GM23338 (cell line): ENCODE measurements around the gene MAD1L1. TPM values are rescaled to one million over a fixed set of nuclear protein-coding genes. Genes with fewer than 3 reads are reported as not detected.

Source experiments
- ATAC-seq: fragments of 200-7000 bp; cut with Tn5 transposase; 3 replicates; pipeline ENCODE4 v1.9.1; 2020
- DNase-seq: peaks from one replicate; pipeline ENCODE4 v3.0.0-alpha.2; 2015; ENCODE audit warnings: low spot score
- H2AFZ ChIP-seq: fragments of 200-600 bp; sonication (generic); 2 replicates; pipeline ENCODE4 v1.8.0; 2016; ENCODE audit warnings: antibody characterized with exemption, mild to moderate bottlenecking, moderate library complexity
- H3F3A ChIP-seq: fragments of 200-600 bp; sonication (generic); replicated peaks from 2 replicates; pipeline ENCODE4 v1.8.0; 2017; ENCODE audit warnings: antibody characterized with exemption, mixed run types, low read depth
- H3K27ac ChIP-seq: fragments of 200-600 bp; sonication (generic); 2 replicates; pipeline ENCODE4 v1.6.1; 2016; ENCODE audit warnings: low read depth
- H3K27me3 ChIP-seq: fragments of 200-600 bp; sonication (generic); 2 replicates; pipeline ENCODE4 v1.8.0; 2016; ENCODE audit warnings: mild to moderate bottlenecking, mixed run types, moderate library complexity; ENCODE audit not compliant: insufficient read depth
- H3K36me3 ChIP-seq: fragments of 200-600 bp; sonication (generic); 2 replicates; pipeline ENCODE4 v1.8.0; 2016; ENCODE audit warnings: mild to moderate bottlenecking; ENCODE audit not compliant: insufficient read depth
- H3K4me1 ChIP-seq: fragments of 200-600 bp; sonication (generic); 2 replicates; pipeline ENCODE4 v1.8.0; 2016; ENCODE audit warnings: mild to moderate bottlenecking, moderate library complexity; ENCODE audit not compliant: insufficient read depth
- H3K4me2 ChIP-seq: fragments of 200-600 bp; sonication (generic); 2 replicates; pipeline ENCODE4 v1.7.1; 2017; ENCODE audit warnings: mixed run types
- H3K4me3 ChIP-seq: fragments of 200-600 bp; sonication (generic); 2 replicates; pipeline ENCODE4 v1.6.1; 2016; ENCODE audit warnings: mixed run types
- H3K79me2 ChIP-seq: fragments of 200-600 bp; sonication (generic); replicated peaks from 2 replicates; pipeline ENCODE4 v1.8.0; 2017; ENCODE audit warnings: mild to moderate bottlenecking; ENCODE audit not compliant: insufficient read depth
- H3K9me2 ChIP-seq: fragments of 200-600 bp; sonication (generic); 2 replicates; pipeline ENCODE4 v1.8.0; 2017; ENCODE audit not compliant: insufficient read depth
- H4K20me1 ChIP-seq: fragments of 200-600 bp; sonication (generic); replicated peaks from 2 replicates; pipeline ENCODE4 v1.8.0; 2017; ENCODE audit warnings: mild to moderate bottlenecking; ENCODE audit not compliant: insufficient read depth
- H3K27ac Mint-ChIP-seq: 2 replicates; pipeline ENCODE4 v1.8.0; 2020; ENCODE audit warnings: inconsistent platforms, mild to moderate bottlenecking, moderate library complexity, mixed read lengths
- H3K27me3 Mint-ChIP-seq: 3 replicates; pipeline ENCODE4 v1.8.0; 2022; ENCODE audit warnings: low read depth, mild to moderate bottlenecking, moderate library complexity, mixed read lengths, inconsistent platforms; ENCODE audit not compliant: insufficient read depth, poor library complexity
- H3K36me3 Mint-ChIP-seq: 3 replicates; pipeline ENCODE4 v1.8.0; 2021; ENCODE audit warnings: low read depth, mild to moderate bottlenecking, inconsistent platforms, moderate library complexity, mixed read lengths
- H3K4me1 Mint-ChIP-seq: 3 replicates; pipeline ENCODE4 v1.8.0; 2020; ENCODE audit warnings: mild to moderate bottlenecking, inconsistent platforms, mixed read lengths
- H3K4me3 Mint-ChIP-seq: 3 replicates; pipeline ENCODE4 v1.8.0; 2021; ENCODE audit warnings: moderate library complexity, mild to moderate bottlenecking, inconsistent platforms, mixed read lengths
- H3K9me3 Mint-ChIP-seq: 3 replicates; pipeline ENCODE4 v1.8.0; 2020; ENCODE audit warnings: moderate library complexity, mild to moderate bottlenecking, inconsistent platforms, mixed read lengths
- CREB1 ChIP-seq: fragments of 250-450 bp; sonication (Bioruptor Pico); IDR thresholded peaks from 2 replicates; pipeline ENCODE4 v1.5.0; 2020; ENCODE audit warnings: low read depth, mild to moderate bottlenecking, moderate library complexity
- EZH2 ChIP-seq: fragments of 200-600 bp; sonication (generic); IDR thresholded peaks from one replicate; pipeline ENCODE4 v1.8.0; 2017; ENCODE audit warnings: antibody characterized with exemption, mild to moderate bottlenecking, low read depth; ENCODE audit not compliant: unreplicated experiment
- EZH2phosphoT487 ChIP-seq: fragments of 200-600 bp; sonication (generic); IDR thresholded peaks from one replicate; pipeline ENCODE4 v1.8.1; 2018; ENCODE audit warnings: antibody characterized with exemption; ENCODE audit not compliant: unreplicated experiment
- JUNB ChIP-seq: IDR thresholded peaks from one replicate; pipeline ENCODE4 v1.6.1; 2016; ENCODE audit warnings: antibody characterized with exemption; ENCODE audit not compliant: unreplicated experiment
- NANOG ChIP-seq: IDR thresholded peaks from 2 replicates; pipeline ENCODE4 v1.6.1; 2016; ENCODE audit warnings: antibody characterized with exemption, borderline replicate concordance
- POLR2AphosphoS5 ChIP-seq: IDR thresholded peaks from 2 replicates; pipeline ENCODE4 v1.6.1; 2016; ENCODE audit warnings: antibody characterized with exemption, low read depth
- STAT1 ChIP-seq: IDR thresholded peaks from one replicate; pipeline ENCODE4 v1.6.1; 2016; ENCODE audit warnings: antibody characterized with exemption; ENCODE audit not compliant: unreplicated experiment
- ZNF114 ChIP-seq: fragments of 250-450 bp; sonication (Bioruptor Pico); IDR thresholded peaks from 2 replicates; pipeline ENCODE4 v1.5.0; 2020; ENCODE audit warnings: mild to moderate bottlenecking, moderate library complexity
- ZNF331 ChIP-seq: fragments of 250-450 bp; sonication (Bioruptor Pico); IDR thresholded peaks from 2 replicates; pipeline ENCODE4 v1.5.0; 2020; ENCODE audit warnings: low read depth, mild to moderate bottlenecking, moderate library complexity
- polyA plus RNA-seq: library from polyadenylated mRNA; unstranded; fragments of >200 nt; fragmentation: Nextera tagmentation; extraction: Ambion mirVana; gene quantifications from 2 replicates; pipeline ENCODE4 v1.2.1, GENCODE V29; 2016
- total RNA-seq: library from RNA; depleted of rRNA; stranded (reverse); fragments of >200 nt; shearing (Covaris generic); gene quantifications from 2 replicates; pipeline ENCODE4 v1.2.3, GENCODE V29; 2014
- TF ChIP-seq, protein P1 (sequence below), 2 experiments: fragments of 200-600 bp in 1 of 2; sonication (generic) in 1 of 2; conservative IDR thresholded peaks; 2 replicates each; pipeline versions ENCODE4 v1.5.1 to v1.6.1; 2016 to 2017; ENCODE audit warnings: antibody characterized with exemption in 2 of 2, low read depth in 2 of 2, mild to moderate bottlenecking in 2 of 2, moderate library complexity in 1 of 2
- TF ChIP-seq, protein P2 (sequence below): IDR thresholded peaks from one replicate; pipeline ENCODE4 v1.6.1; 2018; ENCODE audit warnings: antibody characterized with exemption; ENCODE audit not compliant: unreplicated experiment
- TF ChIP-seq, protein P3 (sequence below): fragments of 250-450 bp; sonication (Bioruptor Pico); IDR thresholded peaks from 2 replicates; pipeline ENCODE4 v1.5.0; 2020; ENCODE audit warnings: mild to moderate bottlenecking, moderate library complexity
- TF ChIP-seq, protein P4 (sequence below): IDR thresholded peaks from 2 replicates; pipeline ENCODE4 v1.6.1; 2016; ENCODE audit warnings: antibody characterized with exemption

MAD1L1 gene
- total and polyA plus RNA-seq, 2 experiments from 2014 or later: 40.3 to 59.3 TPM

DNA sequence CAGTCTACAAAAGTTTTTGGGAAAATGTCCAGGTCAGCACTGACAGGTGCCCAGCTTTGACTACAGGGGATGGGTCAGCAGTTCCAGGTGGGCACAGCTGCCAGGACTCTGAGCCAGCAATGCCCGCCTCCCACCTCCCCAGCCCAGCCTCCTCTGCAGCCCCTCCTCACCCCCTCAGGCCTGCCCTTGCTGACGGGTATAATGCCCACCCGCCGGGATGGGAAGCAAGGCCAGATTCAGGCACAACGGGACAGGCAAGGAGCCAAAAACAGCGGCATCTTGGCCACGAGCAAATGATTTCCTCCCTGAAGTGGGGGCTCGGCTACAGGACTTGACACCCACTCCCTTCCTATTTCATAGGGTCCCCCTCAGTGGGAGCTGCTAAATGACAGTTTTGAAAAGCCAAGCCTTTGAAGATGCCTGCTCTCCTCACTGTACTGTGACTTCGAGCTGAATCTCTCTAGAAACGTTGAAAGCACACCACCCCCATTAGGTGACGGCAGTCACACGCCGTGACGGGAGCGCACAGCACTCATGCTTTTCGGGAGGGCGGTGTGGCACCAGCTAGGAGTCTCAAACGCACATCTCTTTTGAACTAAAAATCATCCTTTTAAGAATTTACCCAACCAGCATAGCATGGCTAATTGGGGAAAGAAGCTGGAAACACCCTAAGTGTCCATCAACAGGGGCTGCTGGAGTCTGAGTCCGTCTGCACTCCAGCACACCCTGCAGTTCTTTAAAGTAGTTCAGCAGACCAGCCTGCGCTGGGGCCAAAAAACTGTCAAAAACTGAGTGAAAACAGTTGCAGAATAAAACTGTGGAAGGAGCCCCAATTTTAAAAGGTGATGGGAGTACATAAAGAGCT is 29.6 kb downstream of the MAD1L1 start:
- no peak overlapping the region for H2AFZ ChIP-seq
- H3K79me2 ChIP-seq: peaks cover 14% of the 10 kb centered on the region; the same call in 1 of the 2 replicates
- no peaks in the 10 kb centered on the region for H3K9me3 Mint-ChIP-seq
- no peaks in the 10 kb centered on the region; the same call in 2 of the 3 replicates for H3K4me1 Mint-ChIP-seq
- no peak overlapping the region; the same call in 1 of the 2 replicates for H3K27ac Mint-ChIP-seq
- H3K4me2 ChIP-seq: no peak overlapping the region
- H3K4me1 ChIP-seq: no peaks in the 10 kb centered on the region
- DNase-seq (no peak), ATAC-seq (no peak)
- no peak overlapping the region for H3K4me3 ChIP-seq
- no peaks in the 10 kb centered on the region for H3K27me3 ChIP-seq
- H3K27ac ChIP-seq: no peak overlapping the region
- H3K36me3 ChIP-seq: no peaks in the 10 kb centered on the region; the same call in 1 of the 2 replicates
- peaks cover 10% of the 10 kb centered on the region; the same call in 1 of the 2 replicates for H4K20me1 ChIP-seq
- no peaks in the 10 kb centered on the region for H3K9me2 ChIP-seq
- peaks cover 12% of the 10 kb centered on the region for H3K27me3 Mint-ChIP-seq
- TF ChIP-seq, protein P1, sequence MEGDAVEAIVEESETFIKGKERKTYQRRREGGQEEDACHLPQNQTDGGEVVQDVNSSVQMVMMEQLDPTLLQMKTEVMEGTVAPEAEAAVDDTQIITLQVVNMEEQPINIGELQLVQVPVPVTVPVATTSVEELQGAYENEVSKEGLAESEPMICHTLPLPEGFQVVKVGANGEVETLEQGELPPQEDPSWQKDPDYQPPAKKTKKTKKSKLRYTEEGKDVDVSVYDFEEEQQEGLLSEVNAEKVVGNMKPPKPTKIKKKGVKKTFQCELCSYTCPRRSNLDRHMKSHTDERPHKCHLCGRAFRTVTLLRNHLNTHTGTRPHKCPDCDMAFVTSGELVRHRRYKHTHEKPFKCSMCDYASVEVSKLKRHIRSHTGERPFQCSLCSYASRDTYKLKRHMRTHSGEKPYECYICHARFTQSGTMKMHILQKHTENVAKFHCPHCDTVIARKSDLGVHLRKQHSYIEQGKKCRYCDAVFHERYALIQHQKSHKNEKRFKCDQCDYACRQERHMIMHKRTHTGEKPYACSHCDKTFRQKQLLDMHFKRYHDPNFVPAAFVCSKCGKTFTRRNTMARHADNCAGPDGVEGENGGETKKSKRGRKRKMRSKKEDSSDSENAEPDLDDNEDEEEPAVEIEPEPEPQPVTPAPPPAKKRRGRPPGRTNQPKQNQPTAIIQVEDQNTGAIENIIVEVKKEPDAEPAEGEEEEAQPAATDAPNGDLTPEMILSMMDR (conservative IDR thresholded peaks at IDR 0.05; ENCODE audit: low read depth in 2 of 2): no peak
- no peak for TF ChIP-seq POLR2AphosphoS5
- no peak for TF ChIP-seq CREB1 (CRISPR knock-in tag)
- TF ChIP-seq, protein P2, sequence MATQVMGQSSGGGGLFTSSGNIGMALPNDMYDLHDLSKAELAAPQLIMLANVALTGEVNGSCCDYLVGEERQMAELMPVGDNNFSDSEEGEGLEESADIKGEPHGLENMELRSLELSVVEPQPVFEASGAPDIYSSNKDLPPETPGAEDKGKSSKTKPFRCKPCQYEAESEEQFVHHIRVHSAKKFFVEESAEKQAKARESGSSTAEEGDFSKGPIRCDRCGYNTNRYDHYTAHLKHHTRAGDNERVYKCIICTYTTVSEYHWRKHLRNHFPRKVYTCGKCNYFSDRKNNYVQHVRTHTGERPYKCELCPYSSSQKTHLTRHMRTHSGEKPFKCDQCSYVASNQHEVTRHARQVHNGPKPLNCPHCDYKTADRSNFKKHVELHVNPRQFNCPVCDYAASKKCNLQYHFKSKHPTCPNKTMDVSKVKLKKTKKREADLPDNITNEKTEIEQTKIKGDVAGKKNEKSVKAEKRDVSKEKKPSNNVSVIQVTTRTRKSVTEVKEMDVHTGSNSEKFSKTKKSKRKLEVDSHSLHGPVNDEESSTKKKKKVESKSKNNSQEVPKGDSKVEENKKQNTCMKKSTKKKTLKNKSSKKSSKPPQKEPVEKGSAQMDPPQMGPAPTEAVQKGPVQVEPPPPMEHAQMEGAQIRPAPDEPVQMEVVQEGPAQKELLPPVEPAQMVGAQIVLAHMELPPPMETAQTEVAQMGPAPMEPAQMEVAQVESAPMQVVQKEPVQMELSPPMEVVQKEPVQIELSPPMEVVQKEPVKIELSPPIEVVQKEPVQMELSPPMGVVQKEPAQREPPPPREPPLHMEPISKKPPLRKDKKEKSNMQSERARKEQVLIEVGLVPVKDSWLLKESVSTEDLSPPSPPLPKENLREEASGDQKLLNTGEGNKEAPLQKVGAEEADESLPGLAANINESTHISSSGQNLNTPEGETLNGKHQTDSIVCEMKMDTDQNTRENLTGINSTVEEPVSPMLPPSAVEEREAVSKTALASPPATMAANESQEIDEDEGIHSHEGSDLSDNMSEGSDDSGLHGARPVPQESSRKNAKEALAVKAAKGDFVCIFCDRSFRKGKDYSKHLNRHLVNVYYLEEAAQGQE: no peak
- TF ChIP-seq EZH2phosphoT487: no peak
- no peak for TF ChIP-seq ZNF331 (CRISPR knock-in tag)
- TF ChIP-seq, protein P3, sequence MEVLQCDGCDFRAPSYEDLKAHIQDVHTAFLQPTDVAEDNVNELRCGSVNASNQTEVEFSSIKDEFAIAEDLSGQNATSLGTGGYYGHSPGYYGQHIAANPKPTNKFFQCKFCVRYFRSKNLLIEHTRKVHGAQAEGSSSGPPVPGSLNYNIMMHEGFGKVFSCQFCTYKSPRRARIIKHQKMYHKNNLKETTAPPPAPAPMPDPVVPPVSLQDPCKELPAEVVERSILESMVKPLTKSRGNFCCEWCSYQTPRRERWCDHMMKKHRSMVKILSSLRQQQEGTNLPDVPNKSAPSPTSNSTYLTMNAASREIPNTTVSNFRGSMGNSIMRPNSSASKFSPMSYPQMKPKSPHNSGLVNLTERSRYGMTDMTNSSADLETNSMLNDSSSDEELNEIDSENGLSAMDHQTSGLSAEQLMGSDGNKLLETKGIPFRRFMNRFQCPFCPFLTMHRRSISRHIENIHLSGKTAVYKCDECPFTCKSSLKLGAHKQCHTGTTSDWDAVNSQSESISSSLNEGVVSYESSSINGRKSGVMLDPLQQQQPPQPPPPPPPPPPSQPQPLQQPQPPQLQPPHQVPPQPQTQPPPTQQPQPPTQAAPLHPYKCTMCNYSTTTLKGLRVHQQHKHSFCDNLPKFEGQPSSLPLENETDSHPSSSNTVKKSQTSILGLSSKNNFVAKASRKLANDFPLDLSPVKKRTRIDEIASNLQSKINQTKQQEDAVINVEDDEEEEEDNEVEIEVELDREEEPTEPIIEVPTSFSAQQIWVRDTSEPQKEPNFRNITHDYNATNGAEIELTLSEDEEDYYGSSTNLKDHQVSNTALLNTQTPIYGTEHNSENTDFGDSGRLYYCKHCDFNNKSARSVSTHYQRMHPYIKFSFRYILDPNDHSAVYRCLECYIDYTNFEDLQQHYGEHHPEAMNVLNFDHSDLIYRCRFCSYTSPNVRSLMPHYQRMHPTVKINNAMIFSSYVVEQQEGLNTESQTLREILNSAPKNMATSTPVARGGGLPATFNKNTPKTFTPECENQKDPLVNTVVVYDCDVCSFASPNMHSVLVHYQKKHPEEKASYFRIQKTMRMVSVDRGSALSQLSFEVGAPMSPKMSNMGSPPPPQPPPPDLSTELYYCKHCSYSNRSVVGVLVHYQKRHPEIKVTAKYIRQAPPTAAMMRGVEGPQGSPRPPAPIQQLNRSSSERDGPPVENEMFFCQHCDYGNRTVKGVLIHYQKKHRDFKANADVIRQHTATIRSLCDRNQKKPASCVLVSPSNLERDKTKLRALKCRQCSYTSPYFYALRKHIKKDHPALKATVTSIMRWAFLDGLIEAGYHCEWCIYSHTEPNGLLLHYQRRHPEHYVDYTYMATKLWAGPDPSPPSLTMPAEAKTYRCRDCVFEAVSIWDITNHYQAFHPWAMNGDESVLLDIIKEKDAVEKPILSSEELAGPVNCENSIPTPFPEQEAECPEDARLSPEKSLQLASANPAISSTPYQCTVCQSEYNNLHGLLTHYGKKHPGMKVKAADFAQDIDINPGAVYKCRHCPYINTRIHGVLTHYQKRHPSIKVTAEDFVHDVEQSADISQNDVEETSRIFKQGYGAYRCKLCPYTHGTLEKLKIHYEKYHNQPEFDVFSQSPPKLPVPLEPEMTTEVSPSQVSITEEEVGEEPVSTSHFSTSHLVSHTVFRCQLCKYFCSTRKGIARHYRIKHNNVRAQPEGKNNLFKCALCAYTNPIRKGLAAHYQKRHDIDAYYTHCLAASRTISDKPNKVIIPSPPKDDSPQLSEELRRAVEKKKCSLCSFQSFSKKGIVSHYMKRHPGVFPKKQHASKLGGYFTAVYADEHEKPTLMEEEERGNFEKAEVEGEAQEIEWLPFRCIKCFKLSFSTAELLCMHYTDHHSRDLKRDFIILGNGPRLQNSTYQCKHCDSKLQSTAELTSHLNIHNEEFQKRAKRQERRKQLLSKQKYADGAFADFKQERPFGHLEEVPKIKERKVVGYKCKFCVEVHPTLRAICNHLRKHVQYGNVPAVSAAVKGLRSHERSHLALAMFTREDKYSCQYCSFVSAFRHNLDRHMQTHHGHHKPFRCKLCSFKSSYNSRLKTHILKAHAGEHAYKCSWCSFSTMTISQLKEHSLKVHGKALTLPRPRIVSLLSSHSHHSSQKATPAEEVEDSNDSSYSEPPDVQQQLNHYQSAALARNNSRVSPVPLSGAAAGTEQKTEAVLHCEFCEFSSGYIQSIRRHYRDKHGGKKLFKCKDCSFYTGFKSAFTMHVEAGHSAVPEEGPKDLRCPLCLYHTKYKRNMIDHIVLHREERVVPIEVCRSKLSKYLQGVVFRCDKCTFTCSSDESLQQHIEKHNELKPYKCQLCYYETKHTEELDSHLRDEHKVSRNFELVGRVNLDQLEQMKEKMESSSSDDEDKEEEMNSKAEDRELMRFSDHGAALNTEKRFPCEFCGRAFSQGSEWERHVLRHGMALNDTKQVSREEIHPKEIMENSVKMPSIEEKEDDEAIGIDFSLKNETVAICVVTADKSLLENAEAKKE (CRISPR knock-in tag): no peak
- no peak for TF ChIP-seq ZNF114 (CRISPR knock-in tag)
- TF ChIP-seq STAT1: no peak
- no peak for TF ChIP-seq EZH2
- TF ChIP-seq JUNB: no peak
- TF ChIP-seq NANOG: no peak
- TF ChIP-seq, protein P4, sequence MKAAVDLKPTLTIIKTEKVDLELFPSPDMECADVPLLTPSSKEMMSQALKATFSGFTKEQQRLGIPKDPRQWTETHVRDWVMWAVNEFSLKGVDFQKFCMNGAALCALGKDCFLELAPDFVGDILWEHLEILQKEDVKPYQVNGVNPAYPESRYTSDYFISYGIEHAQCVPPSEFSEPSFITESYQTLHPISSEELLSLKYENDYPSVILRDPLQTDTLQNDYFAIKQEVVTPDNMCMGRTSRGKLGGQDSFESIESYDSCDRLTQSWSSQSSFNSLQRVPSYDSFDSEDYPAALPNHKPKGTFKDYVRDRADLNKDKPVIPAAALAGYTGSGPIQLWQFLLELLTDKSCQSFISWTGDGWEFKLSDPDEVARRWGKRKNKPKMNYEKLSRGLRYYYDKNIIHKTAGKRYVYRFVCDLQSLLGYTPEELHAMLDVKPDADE: no peak
- H3F3A ChIP-seq: no peaks in the 10 kb centered on the region
- H3K36me3 Mint-ChIP-seq: peaks cover 37% of the 10 kb centered on the region
- no peak overlapping the region for H3K4me3 Mint-ChIP-seq
